ENCODE results near the gene DENND4C. TPM values are rescaled to one million over a fixed set of nuclear protein-coding genes. Genes with fewer than 3 reads are reported as not detected.
"Not testable (repeated sequence)": the region's sequence is repeated elsewhere in the genome, so short reads cannot be mapped to it uniquely, and the experiment has no call there.

The DENND4C gene
- total RNA-seq, 1 donor, result 65.1 TPM

DNA sequence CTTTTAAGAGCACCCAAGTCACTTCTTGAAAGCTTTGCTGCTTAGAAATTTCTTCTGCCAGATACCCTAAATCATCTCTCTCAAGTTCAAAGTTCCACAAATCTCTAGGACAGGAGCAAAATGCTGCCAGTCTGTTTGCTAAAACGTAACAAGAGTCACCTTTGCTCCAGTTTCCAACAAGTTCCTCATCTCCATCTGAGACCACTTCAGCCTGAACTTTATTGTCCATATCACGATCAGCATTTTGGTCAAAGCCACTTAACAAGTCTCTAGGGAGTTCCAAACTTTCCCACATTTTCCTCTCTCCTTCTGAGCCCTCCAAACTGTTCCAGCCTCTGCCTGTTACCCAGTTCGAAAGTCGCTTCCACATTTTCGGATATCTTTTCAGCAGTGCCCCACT is 21.1 kb downstream of the DENND4C start:
- H3K9me3 ChIP-seq (ENCODE audit: low read depth, low read length); H3K4me3 ChIP-seq (ENCODE audit: insufficient read depth, low read length); H3K36me3 ChIP-seq (ENCODE audit: insufficient read depth, low read length); H3K4me2 ChIP-seq (ENCODE audit: insufficient read depth, low read length); H3K27me3 ChIP-seq (ENCODE audit: insufficient read depth, low read length); DNase-seq (ENCODE audit: insufficient read length, low spot score, missing footprints); H3K4me1 ChIP-seq (ENCODE audit: insufficient read depth, low read length); H3K27ac ChIP-seq (ENCODE audit: low read depth, low read length); H2AFZ ChIP-seq (ENCODE audit: low read length): not testable (repeated sequence)
- H4K20me1 ChIP-seq (ENCODE audit: insufficient read depth, low read length), result peaks cover 40% of the 10 kb centered on the region
- peaks cover 83% of the 10 kb centered on the region for H3K79me2 ChIP-seq (ENCODE audit: insufficient read depth, low read length)

GRCh38 chr9:19252174-19252884 is 21.8 kb downstream of the DENND4C start:
- TF ChIP-seq, protein P1, sequence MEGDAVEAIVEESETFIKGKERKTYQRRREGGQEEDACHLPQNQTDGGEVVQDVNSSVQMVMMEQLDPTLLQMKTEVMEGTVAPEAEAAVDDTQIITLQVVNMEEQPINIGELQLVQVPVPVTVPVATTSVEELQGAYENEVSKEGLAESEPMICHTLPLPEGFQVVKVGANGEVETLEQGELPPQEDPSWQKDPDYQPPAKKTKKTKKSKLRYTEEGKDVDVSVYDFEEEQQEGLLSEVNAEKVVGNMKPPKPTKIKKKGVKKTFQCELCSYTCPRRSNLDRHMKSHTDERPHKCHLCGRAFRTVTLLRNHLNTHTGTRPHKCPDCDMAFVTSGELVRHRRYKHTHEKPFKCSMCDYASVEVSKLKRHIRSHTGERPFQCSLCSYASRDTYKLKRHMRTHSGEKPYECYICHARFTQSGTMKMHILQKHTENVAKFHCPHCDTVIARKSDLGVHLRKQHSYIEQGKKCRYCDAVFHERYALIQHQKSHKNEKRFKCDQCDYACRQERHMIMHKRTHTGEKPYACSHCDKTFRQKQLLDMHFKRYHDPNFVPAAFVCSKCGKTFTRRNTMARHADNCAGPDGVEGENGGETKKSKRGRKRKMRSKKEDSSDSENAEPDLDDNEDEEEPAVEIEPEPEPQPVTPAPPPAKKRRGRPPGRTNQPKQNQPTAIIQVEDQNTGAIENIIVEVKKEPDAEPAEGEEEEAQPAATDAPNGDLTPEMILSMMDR (IDR thresholded peaks at IDR 0.05; ENCODE audit: extremely low read depth, low read depth, low read length), result no peak
- no peak for DNase-seq (ENCODE audit: insufficient read length, low spot score, missing footprints)
- H3K4me1 ChIP-seq (ENCODE audit: insufficient read depth, low read length), result no peaks in the 10 kb centered on the region
- no peaks in the 10 kb centered on the region for H3K27me3 ChIP-seq (ENCODE audit: insufficient read depth, low read length)
- H2AFZ ChIP-seq (ENCODE audit: low read length), result no peak overlapping the region
- no peak overlapping the region for H3K4me3 ChIP-seq (ENCODE audit: insufficient read depth, low read length)
- H3K9me3 ChIP-seq (ENCODE audit: low read depth, low read length), result no peaks in the 10 kb centered on the region
- no peaks in the 10 kb centered on the region for H3K36me3 ChIP-seq (ENCODE audit: insufficient read depth, low read length)
- peaks cover 36% of the 10 kb centered on the region for H4K20me1 ChIP-seq (ENCODE audit: insufficient read depth, low read length)
- peaks cover 80% of the 10 kb centered on the region for H3K79me2 ChIP-seq (ENCODE audit: insufficient read depth, low read length)
- no peak overlapping the region for H3K4me2 ChIP-seq (ENCODE audit: insufficient read depth, low read length)
- no peak overlapping the region for H3K27ac ChIP-seq (ENCODE audit: low read depth, low read length)

GRCh38 chr9:19252885-19253219 is 22.4 kb downstream of the DENND4C start:
- Histone ChIP-seq H3K27ac (ENCODE audit: low read depth, low read length) (no peak overlapping the region), H3K36me3 (ENCODE audit: insufficient read depth, low read length) (no peaks in the 10 kb centered on the region), H3K9me3 (ENCODE audit: low read depth, low read length) (no peaks in the 10 kb centered on the region), H3K4me1 (ENCODE audit: insufficient read depth, low read length) (no peaks in the 10 kb centered on the region), H3K27me3 (ENCODE audit: insufficient read depth, low read length) (no peaks in the 10 kb centered on the region), H4K20me1 (ENCODE audit: insufficient read depth, low read length) (peaks cover 32% of the 10 kb centered on the region), H3K4me2 (ENCODE audit: insufficient read depth, low read length) (no peak overlapping the region), H3K79me2 (ENCODE audit: insufficient read depth, low read length) (peaks cover 80% of the 10 kb centered on the region), H3K4me3 (ENCODE audit: insufficient read depth, low read length) (no peak overlapping the region), H2AFZ (ENCODE audit: low read length) (no peak overlapping the region)
- peak; percentile 9 for DNase-seq (ENCODE audit: insufficient read length, low spot score, missing footprints)
- TF ChIP-seq, protein P1 (IDR thresholded peaks at IDR 0.05; ENCODE audit: extremely low read depth, low read depth, low read length), result no peak

DNA sequence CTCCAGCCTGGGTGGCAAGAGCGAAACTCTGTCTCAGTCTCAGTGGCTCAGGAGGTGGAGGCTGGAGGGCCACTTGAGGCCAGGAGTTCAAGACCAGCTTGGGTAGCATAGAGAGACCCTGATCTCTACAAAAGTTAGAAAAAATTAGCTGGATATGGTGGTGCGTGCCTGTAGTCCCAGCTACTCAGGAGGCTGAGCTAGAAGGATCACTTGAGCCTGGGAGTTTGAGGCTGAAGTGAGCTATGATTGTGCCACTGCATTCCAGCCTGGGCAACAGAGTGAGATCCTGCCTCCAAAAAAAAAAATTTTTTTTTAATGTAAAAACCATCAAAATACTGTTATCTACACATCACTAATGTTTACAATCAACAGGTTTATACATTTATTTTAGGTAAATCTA is 24.6 kb downstream of the DENND4C start:
- Histone ChIP-seq H3K9me3 (ENCODE audit: low read depth, low read length) (no peaks in the 10 kb centered on the region), H3K4me1 (ENCODE audit: insufficient read depth, low read length) (no peaks in the 10 kb centered on the region), H4K20me1 (ENCODE audit: insufficient read depth, low read length) (peaks cover 31% of the 10 kb centered on the region), H2AFZ (ENCODE audit: low read length) (no peak overlapping the region), H3K79me2 (ENCODE audit: insufficient read depth, low read length) (peaks cover 77% of the 10 kb centered on the region), H3K27me3 (ENCODE audit: insufficient read depth, low read length) (no peaks in the 10 kb centered on the region), H3K4me2 (ENCODE audit: insufficient read depth, low read length) (no peak overlapping the region), H3K36me3 (ENCODE audit: insufficient read depth, low read length) (no peaks in the 10 kb centered on the region), H3K27ac (ENCODE audit: low read depth, low read length) (no peak overlapping the region), H3K4me3 (ENCODE audit: insufficient read depth, low read length) (no peak overlapping the region)
- no peak for DNase-seq (ENCODE audit: insufficient read length, low spot score, missing footprints)
- TF ChIP-seq, protein P1 (IDR thresholded peaks at IDR 0.05; ENCODE audit: extremely low read depth, low read depth, low read length), result no peak

Measured in osteoblast (primary cell).